Body of pancreas (tissue), 4 donors: Measurements from ENCODE around the gene ERCC2.

Experiments used
- POLR2A ChIP-seq, 3 donors: fragments of 450-650 bp; IDR thresholded peaks; one replicate each; pipeline ENCODE4 v1.6.1; 2016; ENCODE audit warnings: antibody characterized with exemption in 3 of 3, mild to moderate bottlenecking in 2 of 3
- TF ChIP-seq, protein P1 (sequence below), 7 experiments: fragments of 450-650 bp in 4 of 7; fragments of 200-600 bp in 3 of 7; sonication (generic) in 3 of 7; IDR thresholded peaks; one replicate each; pipeline ENCODE4 v1.5.1; 2016 to 2019; ENCODE audit warnings: antibody characterized with exemption in 7 of 7

DNA sequence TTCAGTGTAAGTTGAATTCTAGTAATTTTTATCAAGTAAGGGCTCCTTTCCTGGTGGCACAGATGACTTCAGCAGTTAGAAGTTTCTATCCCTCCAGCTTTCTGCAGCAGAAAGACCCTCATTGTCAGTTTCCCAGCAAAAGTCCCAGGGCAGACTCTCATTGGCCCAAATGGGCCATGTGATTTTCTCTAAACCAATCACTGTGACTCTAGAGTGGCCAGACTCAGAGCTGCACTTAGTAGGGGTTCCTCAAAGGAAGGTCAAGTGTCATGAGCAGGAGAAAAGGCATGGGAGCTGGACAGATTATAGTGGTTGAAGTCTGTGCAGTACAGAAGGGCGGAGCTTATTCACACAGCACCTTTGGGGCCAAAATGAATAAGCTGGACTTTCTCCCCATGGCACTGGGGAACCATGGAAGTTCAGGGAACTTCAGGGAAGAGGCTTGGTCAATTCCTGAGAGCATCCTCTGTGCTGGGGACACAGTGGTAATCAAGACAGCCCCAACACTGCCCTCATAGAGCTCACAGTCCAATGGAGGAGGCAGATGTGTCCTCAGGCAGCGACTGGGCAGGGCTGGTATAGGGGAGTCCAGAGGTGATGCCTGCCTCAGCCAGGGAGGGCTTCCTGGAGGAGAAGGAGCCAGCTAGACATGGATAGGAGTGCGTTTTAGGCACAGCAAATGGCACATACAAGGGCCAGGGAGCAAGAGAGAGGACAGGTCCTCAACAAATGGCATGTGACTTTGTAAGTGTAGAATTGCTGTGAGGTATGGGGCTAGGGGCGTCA lies 66.0 kb downstream of the ERCC2 start:
- TF ChIP-seq, protein P1, sequence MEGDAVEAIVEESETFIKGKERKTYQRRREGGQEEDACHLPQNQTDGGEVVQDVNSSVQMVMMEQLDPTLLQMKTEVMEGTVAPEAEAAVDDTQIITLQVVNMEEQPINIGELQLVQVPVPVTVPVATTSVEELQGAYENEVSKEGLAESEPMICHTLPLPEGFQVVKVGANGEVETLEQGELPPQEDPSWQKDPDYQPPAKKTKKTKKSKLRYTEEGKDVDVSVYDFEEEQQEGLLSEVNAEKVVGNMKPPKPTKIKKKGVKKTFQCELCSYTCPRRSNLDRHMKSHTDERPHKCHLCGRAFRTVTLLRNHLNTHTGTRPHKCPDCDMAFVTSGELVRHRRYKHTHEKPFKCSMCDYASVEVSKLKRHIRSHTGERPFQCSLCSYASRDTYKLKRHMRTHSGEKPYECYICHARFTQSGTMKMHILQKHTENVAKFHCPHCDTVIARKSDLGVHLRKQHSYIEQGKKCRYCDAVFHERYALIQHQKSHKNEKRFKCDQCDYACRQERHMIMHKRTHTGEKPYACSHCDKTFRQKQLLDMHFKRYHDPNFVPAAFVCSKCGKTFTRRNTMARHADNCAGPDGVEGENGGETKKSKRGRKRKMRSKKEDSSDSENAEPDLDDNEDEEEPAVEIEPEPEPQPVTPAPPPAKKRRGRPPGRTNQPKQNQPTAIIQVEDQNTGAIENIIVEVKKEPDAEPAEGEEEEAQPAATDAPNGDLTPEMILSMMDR (IDR thresholded peaks at IDR 0.05): no peak
- no peak for TF ChIP-seq POLR2A (IDR thresholded peaks at IDR 0.05)
